GM12874 (cell line): ENCODE data around the gene CXCR6.

ENCODE experiments used
- TF ChIP-seq, protein P1 (sequence below): IDR thresholded peaks from 2 replicates; pipeline ENCODE4 v1.5.1; 2011; ENCODE audit warnings: low read depth, mild to moderate bottlenecking, control low read depth, low read length, moderate library complexity; ENCODE audit not compliant: insufficient read depth

CXCR6 gene

DNA sequence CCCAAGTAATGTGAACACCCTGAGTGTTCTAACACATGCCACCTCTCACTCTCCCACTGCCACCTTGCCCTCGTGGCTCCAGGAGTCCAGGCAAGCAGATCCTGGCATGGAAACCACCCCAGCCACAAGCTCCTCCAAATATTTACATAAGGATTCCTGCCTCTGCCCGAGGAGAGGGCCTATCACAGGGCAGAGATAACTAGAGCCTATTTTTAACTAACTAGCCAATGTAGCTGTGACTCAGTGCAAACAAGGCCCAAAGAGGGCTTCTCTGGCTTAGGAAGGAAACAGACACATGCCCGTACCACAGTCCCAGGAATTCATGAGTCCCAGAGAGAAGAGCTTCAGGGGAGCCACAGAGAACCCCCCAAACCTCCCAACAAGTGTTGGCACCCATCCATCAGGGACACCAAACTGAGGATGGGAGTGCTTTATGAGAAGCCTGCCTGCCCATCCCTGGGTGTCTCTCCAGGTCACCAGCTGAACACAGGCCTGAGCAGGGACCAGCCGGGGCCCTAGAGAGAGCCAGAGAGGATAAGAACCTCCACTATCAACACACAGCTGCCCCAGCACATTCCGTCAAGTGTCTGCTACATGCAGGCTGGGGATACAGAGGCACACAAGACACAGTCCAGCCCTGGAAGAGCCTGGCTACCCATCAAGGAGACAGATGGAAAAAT lies 43.2 kb downstream of the CXCR6 start:
- TF ChIP-seq, protein P1, sequence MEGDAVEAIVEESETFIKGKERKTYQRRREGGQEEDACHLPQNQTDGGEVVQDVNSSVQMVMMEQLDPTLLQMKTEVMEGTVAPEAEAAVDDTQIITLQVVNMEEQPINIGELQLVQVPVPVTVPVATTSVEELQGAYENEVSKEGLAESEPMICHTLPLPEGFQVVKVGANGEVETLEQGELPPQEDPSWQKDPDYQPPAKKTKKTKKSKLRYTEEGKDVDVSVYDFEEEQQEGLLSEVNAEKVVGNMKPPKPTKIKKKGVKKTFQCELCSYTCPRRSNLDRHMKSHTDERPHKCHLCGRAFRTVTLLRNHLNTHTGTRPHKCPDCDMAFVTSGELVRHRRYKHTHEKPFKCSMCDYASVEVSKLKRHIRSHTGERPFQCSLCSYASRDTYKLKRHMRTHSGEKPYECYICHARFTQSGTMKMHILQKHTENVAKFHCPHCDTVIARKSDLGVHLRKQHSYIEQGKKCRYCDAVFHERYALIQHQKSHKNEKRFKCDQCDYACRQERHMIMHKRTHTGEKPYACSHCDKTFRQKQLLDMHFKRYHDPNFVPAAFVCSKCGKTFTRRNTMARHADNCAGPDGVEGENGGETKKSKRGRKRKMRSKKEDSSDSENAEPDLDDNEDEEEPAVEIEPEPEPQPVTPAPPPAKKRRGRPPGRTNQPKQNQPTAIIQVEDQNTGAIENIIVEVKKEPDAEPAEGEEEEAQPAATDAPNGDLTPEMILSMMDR: no peak

DNA sequence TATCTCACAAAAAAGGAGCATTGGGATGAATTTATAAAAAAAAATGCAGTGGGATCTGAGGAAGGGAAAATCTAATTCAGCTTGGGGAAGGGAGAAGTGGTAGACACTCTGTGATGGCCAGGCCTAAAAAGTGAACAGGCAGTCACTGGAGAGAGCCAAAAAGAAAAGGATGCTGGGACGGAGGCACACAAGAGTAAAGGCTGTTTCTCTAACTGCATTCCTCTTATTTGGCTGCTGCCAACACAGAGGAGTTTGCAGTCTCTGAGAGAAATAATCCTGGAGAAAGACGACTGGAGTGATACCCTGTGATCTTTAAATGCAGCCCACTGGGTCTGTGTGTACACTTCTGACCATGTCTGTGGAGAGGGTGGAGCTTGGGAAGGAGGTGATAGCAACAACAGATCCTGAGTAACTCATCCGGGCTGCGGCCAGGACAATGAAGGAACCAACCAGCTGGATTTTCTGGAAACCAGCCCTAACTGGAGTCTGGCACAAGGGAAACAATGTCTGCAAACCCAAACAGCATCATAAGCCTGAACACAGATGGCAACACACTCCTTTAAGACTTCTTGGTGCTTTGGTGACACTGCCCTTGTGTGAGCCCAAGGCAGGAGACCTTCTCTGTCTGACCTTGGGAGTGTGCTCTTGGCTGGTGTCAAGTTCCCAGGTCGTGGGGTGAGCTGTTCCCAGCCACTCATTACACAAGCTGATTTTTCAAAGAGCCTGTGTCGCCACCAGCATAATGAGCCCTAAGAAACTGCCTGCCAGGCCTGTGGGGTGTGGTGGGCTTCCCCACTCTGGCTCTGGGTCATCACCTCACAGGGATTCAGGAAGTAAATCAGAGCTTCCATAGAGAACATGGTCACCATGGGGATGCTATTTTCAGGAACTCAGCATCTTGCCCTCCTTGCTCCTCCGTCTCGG lies 44.4 kb downstream of the CXCR6 start:
- TF ChIP-seq, protein P1: no peak

DNA sequence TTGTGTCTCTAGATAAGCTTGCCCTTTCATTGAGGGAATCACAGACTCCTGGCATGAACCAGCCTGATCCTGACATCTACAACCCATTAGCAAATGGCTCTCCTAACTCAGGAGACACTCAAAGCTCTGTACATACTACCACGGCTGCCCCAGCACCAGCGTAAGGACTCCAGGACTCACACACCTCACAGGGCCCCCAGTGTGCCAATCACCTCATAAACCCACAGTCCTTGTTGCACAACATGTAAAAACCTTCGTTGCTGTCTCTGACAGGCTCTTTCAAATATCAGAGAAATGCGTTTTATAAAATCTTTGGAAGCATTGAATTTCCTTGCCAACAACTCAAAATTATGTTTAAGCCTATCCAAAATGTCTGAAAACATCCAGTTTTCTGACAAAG lies 45.1 kb downstream of the CXCR6 start:
- TF ChIP-seq, protein P1: no peak

DNA sequence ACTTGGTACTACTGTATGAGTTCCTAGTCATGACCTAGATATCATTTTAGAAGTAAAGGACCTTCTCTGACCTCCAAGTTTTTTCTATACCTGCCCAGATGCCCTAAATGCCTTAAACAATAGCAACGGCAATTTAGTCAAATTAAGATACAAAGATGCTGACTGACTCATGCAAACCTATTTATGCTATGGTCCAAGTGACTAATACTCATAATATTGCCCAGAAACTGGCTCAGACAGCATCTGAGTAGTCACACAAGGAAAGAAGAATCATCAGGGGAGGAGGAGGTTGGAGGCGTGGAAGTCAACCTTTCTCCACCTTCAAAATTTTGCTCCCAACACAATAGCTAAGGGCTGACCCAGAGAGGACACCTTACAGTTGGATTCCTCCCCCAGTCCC lies 45.5 kb downstream of the CXCR6 start:
- TF ChIP-seq, protein P1: no peak

DNA sequence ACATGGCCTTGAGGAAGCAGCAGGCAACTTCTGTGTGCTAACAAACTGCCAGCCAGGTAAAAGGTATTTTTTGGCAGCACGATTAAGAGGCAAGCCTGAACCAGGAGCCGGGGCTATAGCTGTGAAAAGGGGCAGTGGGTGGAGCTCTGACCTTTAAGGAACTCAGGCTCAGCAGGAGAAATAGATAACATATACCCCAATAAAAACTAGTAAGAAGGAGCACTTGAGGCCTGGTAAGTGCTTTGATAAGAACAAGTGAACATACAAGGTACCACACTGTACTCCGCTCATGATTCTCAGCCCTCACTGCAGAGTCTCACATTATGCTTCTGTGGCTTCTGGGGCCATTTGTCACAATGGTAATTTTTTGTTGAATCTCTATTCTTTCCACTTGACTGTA lies 46.9 kb downstream of the CXCR6 start:
- TF ChIP-seq, protein P1: no peak

DNA sequence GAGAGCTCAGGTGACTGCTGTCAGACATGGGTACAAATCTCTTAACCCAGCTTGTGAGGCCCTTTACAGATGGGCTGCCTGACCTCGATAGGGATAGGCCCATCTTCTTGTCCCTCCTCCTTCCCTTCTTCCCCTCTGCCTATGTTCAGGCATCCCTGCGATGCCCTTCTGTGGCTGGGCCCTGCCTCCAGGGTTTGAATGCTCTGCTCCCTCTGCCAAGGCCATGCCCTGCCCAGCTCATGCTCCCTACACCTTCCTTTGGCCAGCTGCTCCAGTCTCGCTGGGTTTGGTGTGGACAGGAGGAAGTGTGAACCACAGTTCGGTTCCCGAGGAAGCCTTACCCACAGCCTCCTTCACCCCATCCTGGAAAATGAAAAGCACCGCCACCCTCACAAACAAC lies 48.1 kb downstream of the CXCR6 start:
- TF ChIP-seq, protein P1: no peak

DNA sequence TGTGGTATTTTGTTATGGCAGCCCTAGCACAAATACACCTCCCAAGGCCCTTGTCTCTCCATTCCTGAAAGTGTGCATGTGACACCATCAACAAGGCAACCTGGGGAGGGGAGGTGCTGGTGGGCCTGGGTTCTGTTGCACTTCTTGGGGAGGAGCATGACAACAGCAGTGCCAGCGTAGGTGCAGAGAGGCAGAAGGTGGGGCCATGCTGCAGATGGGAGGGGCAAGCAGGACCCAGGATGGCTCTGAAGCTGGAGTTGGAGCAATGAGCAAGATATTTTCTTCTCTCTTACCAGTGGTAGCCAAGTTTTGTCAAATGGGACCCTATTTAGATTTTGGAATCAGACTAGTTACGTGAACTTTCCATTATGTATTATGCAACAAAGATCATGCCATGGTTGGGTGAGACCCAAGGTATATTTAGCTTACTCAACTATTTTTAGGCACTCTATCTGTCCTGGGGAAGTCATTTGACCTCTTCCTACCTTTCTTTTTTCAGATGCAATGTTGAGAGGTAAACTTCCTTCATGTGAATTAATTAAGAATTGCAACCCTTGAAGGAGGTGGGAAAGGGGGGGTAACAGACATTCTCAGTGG lies 49.0 kb downstream of the CXCR6 start:
- TF ChIP-seq, protein P1: no peak
